Activated naive CD4-positive, alpha-beta T cell treated with anti-CD3 and anti-CD28 coated beads, Interleukin-2, amount 50 U/mL, for 16 hours (primary cell): ENCODE results near the gene BSCL2.
"Not testable (repeated sequence)": the region's sequence is repeated elsewhere in the genome, so short reads cannot be mapped to it uniquely, and the experiment has no call there.

ENCODE experiments used
- DNase-seq: peaks from one replicate; pipeline ENCODE4 v3.0.0-alpha.2; 2020

BSCL2 gene

DNA sequence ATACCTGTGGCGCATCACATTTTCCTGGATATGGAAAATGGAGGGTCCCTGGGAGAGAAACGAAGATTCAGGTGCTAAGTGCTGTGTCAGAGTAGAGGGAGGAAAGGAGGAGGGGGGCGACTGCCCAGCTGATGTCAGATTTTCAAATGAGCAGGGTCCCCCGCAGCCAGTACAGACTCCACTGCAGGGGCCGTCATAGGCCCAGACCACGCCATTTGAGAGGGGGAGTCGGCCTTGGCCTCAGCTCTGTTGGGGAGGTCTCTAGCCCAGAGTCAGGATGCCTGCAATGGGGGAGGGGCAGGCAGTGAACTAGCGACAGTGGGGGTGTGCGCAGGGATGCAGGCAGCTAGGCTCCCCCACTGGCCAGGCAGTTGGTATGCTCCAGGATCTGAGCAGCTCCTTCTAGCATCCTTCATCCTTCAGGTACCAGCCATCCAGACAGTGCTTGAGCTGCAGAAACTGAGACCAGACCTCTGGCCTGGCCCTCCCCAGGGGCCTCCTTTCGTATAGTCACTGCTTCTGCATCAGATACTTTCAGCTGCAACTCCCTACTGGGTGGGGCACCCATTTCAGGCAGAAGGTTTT lies at the start of gene BSCL2, which contains the start of gene GNG3:
TSS of gene BSCL2 (minus strand) at position 148 of the 585 bp plus-strand sequence. CDS start 229 bp downstream, outside the sequence.
TSS of gene GNG3 (plus strand) at position 400 of the 585 bp plus-strand sequence. CDS start 620 bp downstream, outside the sequence.
- DNase-seq: no peak

DNA sequence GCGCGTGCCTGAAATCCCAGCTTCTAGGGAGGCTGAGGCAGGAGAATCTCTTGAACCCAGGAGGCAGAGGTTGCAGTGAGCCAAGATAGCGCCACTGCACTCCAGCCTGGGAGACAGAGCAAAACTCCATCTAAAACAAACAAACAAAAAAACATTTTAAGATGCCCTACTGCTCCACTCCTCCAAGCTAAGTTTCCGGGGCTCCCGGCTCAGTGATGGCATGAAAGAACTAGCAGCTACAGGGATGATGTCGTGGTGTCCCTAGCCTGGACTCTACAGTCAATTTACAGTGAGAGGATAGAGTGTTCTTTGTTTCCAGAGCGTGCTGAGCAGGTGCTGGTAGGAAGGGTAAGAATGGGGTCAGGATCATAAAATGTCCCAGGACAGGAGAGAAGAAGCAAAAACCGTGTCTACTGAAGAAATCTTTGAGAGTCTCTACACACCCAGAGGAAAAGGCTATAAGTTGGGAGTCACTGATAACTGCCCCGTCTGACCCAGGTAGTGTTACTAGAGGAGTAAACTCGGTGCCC lies 47.9 kb upstream of the BSCL2 start:
- no peak for DNase-seq

DNA sequence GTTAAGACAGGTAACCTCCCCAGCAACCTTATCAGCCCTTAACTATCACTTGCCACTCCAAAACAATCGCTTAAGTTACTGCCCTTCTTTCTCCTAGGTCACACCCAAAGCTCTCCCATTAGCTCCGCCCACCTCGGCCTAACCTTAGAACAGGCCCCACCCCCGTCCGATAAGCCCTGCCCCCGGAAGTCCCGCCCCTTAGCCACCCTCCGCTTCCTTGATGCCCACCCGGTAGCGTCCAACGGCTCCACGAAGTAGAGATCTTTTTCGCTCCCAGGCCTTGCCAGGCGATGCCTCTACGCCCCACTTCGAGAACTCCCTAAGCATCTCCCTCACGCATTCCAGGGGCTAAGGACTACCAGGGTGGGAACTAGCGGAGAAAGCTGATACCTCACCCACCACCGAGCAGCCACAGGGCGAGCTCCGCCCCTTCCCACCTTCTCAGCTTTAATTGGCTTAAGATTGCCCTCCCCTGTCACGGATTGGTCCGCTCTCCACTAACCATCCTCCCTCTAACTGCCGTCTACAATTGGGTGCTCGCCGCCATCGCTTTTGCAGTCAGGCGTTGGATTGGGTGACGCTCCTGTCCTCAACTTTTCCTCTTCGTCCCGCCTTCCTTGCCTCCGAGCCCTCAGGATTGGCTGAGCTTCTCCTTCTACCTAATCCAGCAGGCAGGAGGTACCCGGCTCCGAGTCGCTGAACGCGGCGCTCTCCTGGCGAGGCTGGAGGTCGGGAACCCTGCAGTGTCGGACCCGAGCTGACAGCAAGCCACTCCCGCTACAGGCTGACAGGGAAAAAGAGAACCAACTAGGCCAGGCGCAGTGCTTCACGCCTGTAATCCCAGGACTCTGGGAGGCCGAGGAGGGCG lies 46.7 kb upstream of the BSCL2 start, which contains the start of gene ZBTB3:
TSS of gene ZBTB3 (minus strand) at position 425 of the 868 bp plus-strand sequence. CDS start 496 bp downstream, outside the sequence.
- peak; percentile 95 for DNase-seq

DNA sequence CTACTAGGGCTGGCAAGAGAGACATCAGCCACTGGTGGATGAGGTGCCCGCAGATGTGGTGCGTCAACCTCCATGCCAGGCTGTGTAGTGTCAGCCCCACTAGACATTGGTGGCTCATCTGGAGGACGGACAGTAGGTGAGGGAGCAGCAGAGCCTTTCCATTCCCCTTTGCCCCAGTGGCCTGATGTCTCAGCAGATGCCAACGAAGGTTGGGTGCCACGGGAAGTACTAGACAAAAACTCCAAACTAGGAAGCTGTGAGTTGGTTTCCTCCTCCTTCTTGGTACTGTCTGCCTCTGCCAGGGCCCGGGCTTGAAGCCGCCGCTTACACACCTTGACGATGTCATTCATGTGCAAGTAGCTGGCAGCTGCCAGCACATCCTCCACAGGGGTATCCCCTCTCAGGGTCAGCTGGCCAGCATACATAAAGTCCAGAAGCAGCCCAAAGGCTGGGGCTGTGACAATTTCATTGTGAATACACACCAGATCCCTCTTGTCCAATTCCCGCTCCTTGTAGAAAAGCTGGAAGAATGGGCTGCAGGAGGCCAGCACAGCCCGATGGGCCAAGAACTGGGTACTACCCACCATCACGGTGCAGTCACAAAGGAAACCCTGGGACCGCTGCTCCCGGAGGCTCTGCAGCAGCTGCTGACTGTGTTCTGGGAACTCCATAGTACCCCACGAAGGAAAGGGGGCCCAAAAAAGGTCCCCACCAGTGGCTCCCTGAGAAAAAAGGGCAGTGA lies 45.9 kb upstream of the BSCL2 start:
- DNase-seq: no peak

DNA sequence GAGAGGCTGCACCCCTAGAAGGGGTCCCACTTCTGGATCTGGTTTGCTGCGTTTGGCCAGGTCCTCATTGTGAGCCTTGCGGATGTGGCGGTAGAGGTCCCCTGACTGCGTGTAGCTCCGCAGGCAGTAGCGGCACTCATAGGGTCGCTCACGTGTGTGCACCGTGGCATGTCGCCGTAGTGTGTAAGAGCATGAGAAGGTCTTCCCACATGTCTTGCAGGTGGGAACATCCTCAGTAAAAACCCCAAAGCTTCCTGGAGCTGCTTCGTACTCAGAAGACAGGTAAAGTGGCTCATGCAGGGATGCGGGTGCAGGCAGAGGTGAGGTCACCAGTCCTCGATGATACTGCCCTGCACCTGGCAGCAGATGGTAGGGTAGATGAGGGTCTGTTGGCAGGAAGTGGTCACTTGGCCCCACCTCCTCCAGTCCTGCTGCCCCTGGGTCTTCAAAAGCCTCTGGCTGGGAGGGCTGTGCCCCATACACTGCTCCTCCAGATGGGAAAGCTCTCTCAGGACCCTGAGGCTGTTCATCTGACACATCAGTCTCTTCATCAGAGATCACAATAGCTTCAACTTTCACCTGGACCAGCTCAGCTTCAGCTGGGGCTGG lies 45.1 kb upstream of the BSCL2 start:
- DNase-seq: no peak

DNA sequence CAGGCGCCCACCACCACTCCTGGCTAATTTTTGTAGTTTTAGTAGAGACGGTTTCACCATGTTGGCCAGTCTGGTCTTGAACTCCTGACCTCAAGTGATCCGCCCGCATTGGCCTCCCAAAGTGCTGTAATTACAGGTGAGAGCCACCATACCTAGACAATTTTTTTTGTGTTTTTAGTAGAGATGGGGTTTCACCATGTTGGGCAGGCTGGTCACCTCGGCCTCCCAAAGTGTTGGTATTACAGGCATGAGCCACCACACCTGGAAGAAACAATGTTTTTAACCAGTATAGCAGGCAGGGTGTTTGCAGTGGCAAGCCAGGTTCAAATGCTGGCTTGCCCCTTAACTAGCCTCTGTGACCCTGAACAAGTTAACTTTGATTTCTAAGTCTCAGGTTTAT lies 42.7 kb upstream of the BSCL2 start:
- not testable (repeated sequence) for DNase-seq

DNA sequence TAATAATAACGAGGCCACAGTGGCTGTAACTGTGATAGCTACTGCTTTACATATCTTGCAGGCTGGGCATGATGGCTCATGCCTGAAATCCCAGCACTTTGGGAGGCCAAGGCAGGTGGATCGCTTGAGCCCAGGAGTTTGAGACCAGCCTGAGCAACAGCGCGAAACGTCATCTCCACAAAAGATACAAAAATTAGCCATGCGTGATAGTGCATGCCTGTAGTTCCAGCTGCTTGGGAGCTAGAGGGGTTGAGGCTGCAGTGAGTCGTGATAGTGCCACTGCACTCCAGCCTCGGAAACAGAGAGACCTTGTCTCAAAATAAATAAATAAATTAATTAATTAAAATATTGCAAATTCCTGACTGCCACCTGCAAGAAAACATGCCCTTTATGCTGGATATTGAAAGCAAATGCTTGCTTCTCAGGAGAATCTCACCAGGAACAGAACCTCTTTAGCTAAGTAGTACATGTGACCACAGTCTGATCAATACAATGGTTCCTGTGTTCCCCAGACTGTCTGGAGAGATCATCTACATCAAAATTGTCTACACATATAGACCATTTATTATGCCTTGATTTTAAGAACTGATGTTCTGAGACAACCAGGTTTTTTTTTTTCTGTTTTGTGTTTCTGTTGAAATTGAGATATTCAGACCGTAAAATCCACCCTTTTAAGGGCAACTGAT lies 40.4 kb upstream of the BSCL2 start:
- DNase-seq: no peak

DNA sequence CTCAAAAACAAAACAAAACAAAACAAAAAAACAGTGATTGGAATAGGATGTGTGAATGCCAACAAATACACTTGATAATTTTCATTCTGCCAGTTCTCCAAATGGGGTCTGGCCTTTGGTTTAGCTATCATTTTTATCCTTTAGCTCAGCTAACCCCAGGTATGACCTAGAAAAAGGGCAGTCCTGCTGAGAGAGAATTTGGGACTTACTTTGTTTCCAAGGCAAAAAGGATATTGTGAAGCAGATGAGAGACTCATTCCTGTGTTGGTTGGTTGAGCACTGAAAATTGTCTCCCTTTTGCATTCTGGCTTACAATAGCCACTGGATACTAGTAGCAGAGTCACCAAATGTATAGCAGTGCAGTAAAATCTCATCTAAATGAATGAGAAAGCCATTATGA lies 30.0 kb upstream of the BSCL2 start:
- no peak for DNase-seq

DNA sequence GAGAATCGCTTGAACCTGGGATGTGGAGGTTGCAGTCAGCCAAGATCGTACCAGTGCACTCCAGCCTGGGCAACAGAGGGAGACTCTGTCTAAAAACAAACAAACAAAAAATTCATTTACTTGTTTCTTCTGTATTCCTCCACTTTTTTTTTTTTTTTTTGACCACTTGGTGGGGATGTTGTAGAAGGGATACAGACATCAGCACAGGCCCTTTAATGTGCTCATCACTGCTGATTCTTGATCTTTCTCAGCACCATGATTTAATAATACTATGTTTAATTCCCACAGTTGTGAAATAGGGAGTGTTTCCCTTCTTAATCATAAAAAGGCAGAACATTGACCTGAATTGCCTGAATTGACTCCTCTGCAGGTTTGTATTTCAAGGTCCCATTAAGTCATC lies 25.6 kb upstream of the BSCL2 start:
- no peak for DNase-seq

DNA sequence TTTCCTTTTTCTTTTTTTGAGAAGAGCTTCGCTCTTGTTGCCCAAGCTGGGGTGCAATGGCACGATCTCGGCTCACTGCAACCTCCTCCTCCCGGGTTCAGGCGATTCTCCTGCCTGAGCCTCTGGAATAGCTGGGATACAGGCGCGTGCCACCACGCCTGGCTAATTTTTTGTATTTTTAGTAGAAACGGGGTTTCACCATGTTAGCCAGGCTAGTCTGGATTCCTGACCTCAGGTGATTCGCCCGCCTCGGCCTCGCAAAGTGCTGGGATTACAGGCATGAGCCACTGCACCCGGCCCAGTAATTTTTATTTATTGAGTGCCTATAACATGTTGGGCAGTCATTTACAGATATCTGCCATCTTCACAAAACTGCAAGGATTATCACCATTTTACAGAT lies 22.9 kb upstream of the BSCL2 start:
- not testable (repeated sequence) for DNase-seq

DNA sequence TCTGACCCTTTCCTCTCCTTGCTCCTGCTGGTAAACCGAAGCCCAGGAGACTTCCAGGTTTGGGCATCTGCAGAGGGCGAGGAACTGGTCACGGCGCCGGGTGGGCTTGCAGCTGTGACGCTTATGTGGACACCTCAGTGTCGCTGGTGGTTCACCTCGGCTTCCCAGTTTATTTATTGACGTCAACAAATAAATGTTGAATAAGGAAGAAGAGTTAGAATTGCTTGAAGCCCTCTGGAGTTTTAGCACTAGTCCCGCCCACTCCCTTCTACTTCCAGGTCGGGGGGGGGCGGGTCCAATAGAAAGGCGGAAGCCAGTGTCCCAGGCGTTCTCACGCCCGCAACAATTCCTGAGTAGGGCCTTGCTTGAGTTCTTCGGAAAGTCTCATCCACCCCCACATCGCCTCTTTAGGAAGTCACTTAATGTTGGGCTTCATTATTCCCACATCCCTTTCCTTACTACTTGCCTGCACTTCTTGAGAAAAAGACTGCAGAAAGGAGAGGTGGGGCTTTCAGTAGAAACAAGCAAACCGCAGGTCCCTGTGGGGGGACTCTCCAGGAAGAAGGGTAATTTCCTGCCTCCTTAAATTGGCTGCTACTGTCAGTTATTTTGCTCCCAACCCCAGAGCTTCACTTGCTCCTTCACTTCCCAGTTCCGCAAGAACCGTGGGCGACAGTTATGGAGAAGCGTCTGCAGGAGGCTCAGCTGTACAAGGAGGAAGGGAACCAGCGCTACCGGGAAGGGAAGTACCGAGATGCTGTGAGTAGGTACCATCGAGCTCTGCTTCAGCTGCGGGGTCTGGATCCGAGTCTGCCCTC lies 21.2 kb upstream of the BSCL2 start, which contains the start of gene TTC9C:
TSS of gene TTC9C (plus strand) at position 316 of the 818 bp plus-strand sequence. CDS start at position 679, 363 bp downstream.
- DNase-seq: peak; percentile 84

DNA sequence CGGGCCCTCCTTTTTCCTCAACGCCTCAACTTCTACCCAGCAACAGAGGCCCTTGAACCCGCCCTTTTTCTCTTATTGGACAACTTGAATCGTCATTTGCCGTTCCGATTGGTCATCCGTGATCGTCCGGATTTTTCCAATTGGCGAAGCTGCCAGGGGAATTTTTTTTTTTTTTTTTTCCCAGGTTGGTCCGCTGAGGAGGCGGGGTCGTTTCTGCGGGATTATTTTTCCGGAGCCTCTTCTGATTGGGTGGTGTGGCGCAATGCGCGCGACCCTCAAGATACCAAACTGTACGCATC lies 20.6 kb upstream of the BSCL2 start:
- peak; percentile 79 for DNase-seq

DNA sequence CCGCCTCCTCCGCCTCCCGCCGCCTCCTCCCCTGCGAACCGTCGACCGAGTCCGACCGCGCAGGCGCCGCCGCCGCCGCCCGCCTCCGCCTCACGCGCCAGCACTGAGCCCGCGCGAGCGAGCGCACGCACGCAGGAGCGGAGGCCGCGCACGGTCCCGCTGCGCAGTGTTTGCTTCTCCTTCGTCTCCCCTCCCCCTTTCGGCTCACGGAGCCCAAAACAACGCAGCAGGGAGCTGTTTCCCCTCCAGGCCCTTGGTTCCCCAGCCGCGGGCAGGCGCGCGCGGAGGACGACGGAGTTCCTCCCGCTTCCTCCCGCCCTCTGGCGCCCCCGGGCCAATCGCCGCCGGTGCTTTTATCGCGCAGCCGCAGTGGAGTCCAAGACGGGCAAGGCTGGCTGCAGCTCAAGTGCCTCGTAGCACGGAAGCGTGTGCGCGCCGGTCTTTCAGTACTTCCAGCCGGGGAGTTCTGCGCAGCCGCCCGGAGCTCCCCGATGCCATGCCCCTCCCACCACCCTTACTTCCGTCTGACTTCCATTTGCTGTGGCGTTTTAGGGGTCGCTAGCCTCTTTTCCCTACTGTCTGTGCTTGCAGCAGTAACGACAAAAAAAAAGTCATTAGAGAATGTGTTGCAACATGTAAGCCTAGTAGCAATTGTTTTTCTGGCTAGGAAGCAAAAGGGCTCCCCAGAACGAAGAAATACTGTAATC lies 20.1 kb upstream of the BSCL2 start, which contains the start of gene HNRNPUL2:
TSS of gene HNRNPUL2 (minus strand) at position 293 of the 707 bp plus-strand sequence. CDS start 301 bp downstream, outside the sequence.
- DNase-seq: peak; percentile 98

DNA sequence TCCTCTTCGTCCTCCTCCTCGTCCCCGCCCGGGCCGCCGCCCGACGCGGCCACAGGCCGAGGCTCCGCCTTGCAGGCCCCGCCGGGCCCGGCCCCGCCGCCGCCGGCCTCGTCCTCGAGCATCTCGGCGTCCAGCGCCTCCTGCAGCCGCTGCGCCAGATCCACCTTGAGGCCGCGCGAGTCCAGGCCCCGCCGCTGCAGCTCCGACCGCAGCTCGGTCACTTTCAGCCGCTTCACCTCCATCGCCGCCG lies 19.6 kb upstream of the BSCL2 start:
- DNase-seq: no peak

DNA sequence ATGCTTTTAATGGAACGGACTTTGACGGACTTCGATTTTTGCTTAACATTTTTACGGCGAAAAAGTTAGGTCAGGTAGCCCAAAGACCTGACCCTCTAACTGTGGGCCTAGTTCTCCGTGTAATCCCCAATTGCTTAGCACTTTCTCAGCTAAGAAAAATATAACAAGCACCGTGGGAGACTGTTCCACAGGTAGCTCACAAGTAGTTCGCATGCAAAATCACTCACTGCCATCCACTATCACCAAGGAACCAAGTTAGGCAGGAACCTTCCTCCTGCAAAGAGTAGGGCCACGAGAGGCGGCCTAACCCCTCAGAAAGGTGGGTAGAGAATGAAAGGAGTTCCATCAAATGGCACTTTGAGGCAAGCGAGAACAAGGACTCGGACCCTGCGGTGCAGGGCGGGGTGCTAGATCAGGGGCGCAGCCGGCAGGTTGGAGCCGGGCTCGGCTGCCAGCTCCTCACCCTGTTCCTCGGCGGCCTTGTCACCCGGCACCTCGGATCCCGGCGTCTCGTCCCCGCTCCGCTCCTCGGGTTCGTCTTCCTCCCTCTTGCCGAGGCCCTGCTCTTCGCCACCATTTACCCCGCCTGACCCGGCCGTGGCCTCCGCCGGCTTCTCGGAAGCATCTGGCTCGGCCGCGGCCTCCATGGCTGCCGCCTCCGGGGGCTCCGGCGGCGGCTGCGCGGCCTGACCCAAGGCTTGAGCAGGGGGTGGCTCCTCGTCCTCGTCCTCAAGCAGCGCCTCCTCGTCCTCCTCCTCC lies 19.1 kb upstream of the BSCL2 start:
- DNase-seq: peak; percentile 32

DNA sequence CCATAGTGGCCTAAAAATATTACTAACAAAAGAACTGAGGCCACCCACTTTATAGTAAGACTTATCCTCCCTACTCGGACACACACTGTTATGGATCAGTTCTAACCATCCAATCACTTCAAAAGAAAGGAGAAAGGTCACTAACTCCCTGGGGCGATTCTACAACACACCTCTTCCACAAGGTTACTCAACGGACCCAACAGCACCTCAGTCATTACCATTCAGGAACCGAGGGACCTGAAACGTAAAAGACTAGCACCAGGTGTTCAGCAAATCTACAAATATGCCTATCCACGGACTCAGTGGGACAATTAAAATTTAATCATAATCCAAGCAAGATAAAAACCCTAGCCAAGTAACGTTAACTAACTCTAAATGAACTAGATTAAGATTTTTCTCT lies 18.4 kb upstream of the BSCL2 start:
- no peak for DNase-seq

DNA sequence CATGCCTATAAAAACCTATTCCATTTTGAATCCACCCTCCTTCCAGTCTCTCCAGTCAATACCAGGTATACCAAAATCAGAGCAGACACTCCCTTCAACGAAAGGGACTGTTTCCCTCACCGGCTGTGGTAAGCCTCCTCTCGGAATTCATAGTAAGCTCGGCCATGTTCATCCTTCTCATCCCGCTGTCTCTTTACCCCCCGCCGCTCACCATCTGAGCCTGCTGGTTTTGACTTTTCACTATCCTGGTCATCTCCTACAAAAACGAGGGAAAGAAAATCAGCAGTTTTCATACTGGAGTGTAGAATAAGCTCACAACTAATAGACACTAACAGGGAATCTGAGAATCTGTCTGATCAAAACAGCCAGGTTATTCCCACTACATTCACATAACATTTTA lies 16.9 kb upstream of the BSCL2 start:
- DNase-seq: no peak

DNA sequence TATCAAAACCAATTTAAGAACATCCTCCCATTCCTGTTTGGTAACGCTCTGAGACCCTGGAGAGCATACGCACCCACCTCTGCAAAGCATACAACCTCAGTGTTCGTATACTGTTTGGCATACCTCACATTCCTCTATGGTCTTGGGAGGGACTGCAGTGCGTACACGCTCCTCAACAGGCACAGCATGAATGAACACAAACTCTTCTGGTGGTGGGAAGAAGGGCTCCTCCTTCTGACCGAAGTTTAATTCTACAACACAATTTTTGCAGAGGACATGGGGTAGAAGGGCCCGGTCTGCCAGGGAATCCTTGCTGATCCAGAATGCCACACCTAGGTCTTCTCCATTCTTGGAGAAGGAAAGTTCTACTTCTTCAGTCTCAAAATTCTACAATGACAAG lies 14.8 kb upstream of the BSCL2 start:
- no peak for DNase-seq

DNA sequence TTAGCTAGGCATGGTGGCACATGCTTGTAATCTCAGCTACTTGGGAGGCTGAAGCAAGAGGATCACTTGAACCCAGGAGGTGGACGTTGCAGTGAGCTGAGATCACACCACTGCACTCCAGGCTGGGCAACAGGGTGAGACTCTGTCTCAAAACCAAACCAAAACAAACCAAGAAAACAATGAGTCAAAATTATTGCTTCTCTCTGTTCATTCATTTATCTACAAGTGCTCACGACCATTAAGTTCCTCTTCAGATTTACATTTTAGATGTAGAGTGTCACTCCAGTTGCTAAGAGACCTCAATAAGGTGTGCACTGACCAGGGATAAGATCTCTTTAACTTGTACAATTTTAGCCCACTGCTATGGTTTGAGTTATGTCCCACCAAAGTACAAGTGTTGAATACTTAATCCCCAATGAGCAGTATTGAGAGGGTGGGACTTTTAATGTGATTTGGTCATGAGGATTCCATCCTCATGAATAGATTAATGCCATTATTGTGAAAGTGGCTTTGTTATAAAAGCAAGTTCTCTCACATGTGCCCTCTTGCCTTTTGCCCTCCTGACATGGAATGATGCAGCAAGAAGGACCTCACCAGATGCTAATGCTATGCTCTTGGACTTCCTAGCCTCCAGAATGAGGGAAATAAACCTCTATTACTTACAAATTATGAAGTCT lies 12.2 kb upstream of the BSCL2 start:
- no peak for DNase-seq
